Measurements from ENCODE around the gene RRP12. TPM values are rescaled to one million over a fixed set of nuclear protein-coding genes. Genes with fewer than 3 reads are reported as not detected.

Gene RRP12
- total and polyA plus RNA-seq, 9 of the 15 experiments (the other 6 are each of a cell fraction or from before 2014, with no cell fraction given) = 4.6 to 68.2 (median 21.8) TPM

DNA sequence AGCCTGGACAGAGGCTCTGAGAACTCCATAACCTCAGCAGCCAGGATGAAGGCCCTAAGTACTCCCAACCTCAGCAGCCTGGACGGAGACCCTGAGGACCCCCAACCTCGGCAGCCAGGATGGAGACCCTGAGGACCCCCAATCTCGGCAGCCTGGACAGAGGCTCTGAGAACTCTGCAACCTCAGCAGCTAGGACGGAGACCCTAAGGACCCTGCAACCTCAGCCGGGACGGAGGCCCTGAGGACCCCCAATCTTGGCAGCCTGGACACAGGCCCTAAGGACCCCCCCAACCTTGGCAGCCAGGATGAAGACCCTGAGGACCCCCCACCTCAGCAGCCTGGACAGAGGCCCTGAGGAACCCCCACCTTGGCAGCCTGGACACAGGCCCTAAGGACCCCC, 16.5 kb downstream of the RRP12 start (continued):
- no peak for TF ChIP-seq TSC22D4 (tag; IDR thresholded peaks at IDR 0.05)
- no peak for TF ChIP-seq BMI1 (IDR thresholded peaks at IDR 0.05; ENCODE audit: low read length)
- no peak for TF ChIP-seq GATA2 (CRISPR knock-in tag; IDR thresholded peaks at IDR 0.05)
- TF ChIP-seq ZNF274 (IDR thresholded peaks at IDR 0.05; ENCODE audit: borderline replicate concordance, low read depth, low read length) = no peak
- no peak for TF ChIP-seq FIP1L1 (IDR thresholded peaks at IDR 0.05; ENCODE audit: low read depth, low read length, poor library complexity, severe bottlenecking)
- no peak for TF ChIP-seq HDAC8 (tag; IDR thresholded peaks at IDR 0.05)
- no peak for TF ChIP-seq SIX5 (IDR thresholded peaks at IDR 0.05; ENCODE audit: borderline replicate concordance in 1 of 2, insufficient read depth in 1 of 2, low read depth in 1 of 2, low read length in 2 of 2)
- no peak for TF ChIP-seq ZNF780A (CRISPR knock-in tag; IDR thresholded peaks at IDR 0.05)

DNA sequence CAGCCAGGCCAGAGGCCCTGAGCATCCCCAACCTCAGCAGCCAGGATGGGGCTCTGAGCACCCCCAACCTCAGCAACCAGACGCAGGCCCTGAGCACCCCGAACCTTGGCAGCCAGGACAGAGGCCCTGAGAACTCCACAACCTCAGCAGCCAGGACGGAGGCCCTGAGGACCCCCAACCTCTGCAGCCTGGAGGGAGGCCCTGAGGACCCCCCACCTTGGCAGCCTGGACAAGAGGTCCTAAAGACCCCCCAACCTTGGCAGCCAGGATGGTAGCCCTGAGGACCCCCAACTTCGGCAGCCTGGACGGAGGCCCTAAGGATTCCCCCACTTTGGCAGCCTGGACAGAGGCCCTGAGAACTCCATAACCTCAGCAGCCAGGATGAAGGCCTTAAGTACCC, 17.0 kb downstream of the RRP12 start:
- H3K27ac ChIP-seq (ENCODE audit: extremely low read depth, low read depth, low read length) = no peak overlapping the region
- ChIA-PET CTCF (ENCODE audit: low intra/inter-chr PET ratio) (no interaction called here), POLR2A (interaction anchor here (0.6 kb wide), 1 partner anchor 433 kb away, joined by 3 read pairs; no protein-coding TSS in a partner anchor)
- H3K36me3 ChIP-seq (ENCODE audit: control insufficient read depth, insufficient read depth, low read length) = peaks cover 84% of the 10 kb centered on the region; the same call in 2 of the 3 replicates
- no TSS peak for BruUV-seq (replicated peaks)
- no peaks in the 10 kb centered on the region for H4K20me1 ChIP-seq (replicated peaks; ENCODE audit: control insufficient read depth, insufficient read depth, low read length)
- ATAC-seq (no peak), FAIRE-seq (no peak), DNase-seq (ENCODE audit: extremely low read depth in 1 of 4, low spot score in 3 of 4) (no peak)
- H3K9ac ChIP-seq (ENCODE audit: insufficient read depth in 1 of 2, low read depth in 2 of 2, low read length in 2 of 2) = no peak overlapping the region
- H2AFZ ChIP-seq (ENCODE audit: low read depth, low read length) = no peak overlapping the region
- no peak overlapping the region for H3K4me3 ChIP-seq
- peaks cover 0 to 11% of the 10 kb centered on the region in 2 experiments; a peak in 3 of 5 replicates for H3K4me1 ChIP-seq (replicated peaks in 1 of 2; ENCODE audit: control insufficient read depth in 2 of 2, insufficient read depth in 2 of 2, low read length in 2 of 2)
- 94% methylated on average over 3 of the region's 5 CpGs for WGBS (ENCODE audit: insufficient coverage, low coverage, missing lambda C conversion rate)
- H3K79me2 ChIP-seq (ENCODE audit: control insufficient read depth, insufficient read depth, low read length) = no peaks in the 10 kb centered on the region
- in situ Hi-C loops (cut with MboI) (no loop called here), intact Hi-C loops (cut with micrococcal nuclease) (no loop called here)
- H3K4me2 ChIP-seq (ENCODE audit: insufficient read depth, low read length) = no peak overlapping the region
- TF ChIP-seq RBFOX2 (IDR thresholded peaks at IDR 0.05; ENCODE audit: low read depth, low read length) (peak; percentile 39; the same call in 1 of the 2 replicates), ZNF175 (CRISPR knock-in tag; IDR thresholded peaks at IDR 0.05; ENCODE audit: low read depth) (no peak), POLR2G (IDR thresholded peaks at IDR 0.05; ENCODE audit: low read depth, low read length) (peak; percentile 20; the same call in 1 of the 2 replicates)
- no peaks in the 10 kb centered on the region for H3K9me1 ChIP-seq (ENCODE audit: control insufficient read depth, insufficient read depth, low read length)
- H3K9me3 ChIP-seq (replicated peaks; ENCODE audit: control insufficient read depth, insufficient read depth, low read depth, low read length) = no peaks in the 10 kb centered on the region
- no peaks in the 10 kb centered on the region for H3K27me3 ChIP-seq (ENCODE audit: control insufficient read depth in 2 of 2, insufficient read depth in 2 of 2, low read length in 2 of 2)

Data from K562 (cell line).